ENCODE data around the gene MPHOSPH9.

MPHOSPH9 gene

GRCh38 chr12:123150744-123151456, 82.0 kb downstream of the MPHOSPH9 start, which contains the start of gene PITPNM2:
PITPNM2 (minus strand) TSS chr12:123151090; CDS start chr12:123034590, 116,500 bp downstream.
- peak; percentile 56 for DNase-seq
- Histone ChIP-seq H3K79me2 (ENCODE audit: insufficient read depth, low read length) (peaks cover 14% of the 10 kb centered on the region), H3K4me2 (ENCODE audit: insufficient read depth, low read length) (peak within 1 kb of the TSS; percentile 92), H2AFZ (ENCODE audit: low read depth, low read length) (peak within 1 kb of the TSS; percentile 80), H3K4me1 (ENCODE audit: insufficient read depth, low read length) (peaks cover 30% of the 10 kb centered on the region), H3K27me3 (ENCODE audit: insufficient read depth, low read length, poor library complexity) (peaks cover 47% of the 10 kb centered on the region), H3K9me3 (ENCODE audit: insufficient read depth, low read length, severe bottlenecking) (no peaks in the 10 kb centered on the region), H3K36me3 (ENCODE audit: insufficient read depth, low read length) (peaks cover 8% of the 10 kb centered on the region), H3K27ac (ENCODE audit: low read length) (peak within 1 kb of the TSS; percentile 37; the same call in 1 of the 2 replicates), H3K4me3 (ENCODE audit: low read depth in 1 of 2, low read length in 2 of 2) (peak within 1 kb of the TSS; percentile 35 to 67; a peak in 3 of 4 replicates), H4K20me1 (ENCODE audit: insufficient read depth, low read length) (peaks cover 10% of the 10 kb centered on the region), H3K9ac (ENCODE audit: low read depth, low read length) (peak within 1 kb of the TSS; percentile 64)
- no peak for TF ChIP-seq CTCF (IDR thresholded peaks at IDR 0.05; ENCODE audit: borderline replicate concordance, extremely low read depth, low read length, poor library complexity, severe bottlenecking)
- peak; percentile 97 for TF ChIP-seq EZH2 (IDR thresholded peaks at IDR 0.05; ENCODE audit: borderline replicate concordance, low read depth, low read length, severe bottlenecking)
- peak; percentile 74 for ATAC-seq (ENCODE audit: insufficient read depth, low read depth)

- Histone ChIP-seq H3K27me3 (ENCODE audit: insufficient read depth, low read length, poor library complexity) (peaks cover 47% of the 10 kb centered on the region), H3K4me1 (ENCODE audit: insufficient read depth, low read length) (peaks cover 30% of the 10 kb centered on the region), H3K79me2 (ENCODE audit: insufficient read depth, low read length) (peaks cover 14% of the 10 kb centered on the region), H3K36me3 (ENCODE audit: insufficient read depth, low read length) (peaks cover 2% of the 10 kb centered on the region), H3K9me3 (ENCODE audit: insufficient read depth, low read length, severe bottlenecking) (no peaks in the 10 kb centered on the region), H3K4me2 (ENCODE audit: insufficient read depth, low read length) (peak overlapping the region; percentile 92), H4K20me1 (ENCODE audit: insufficient read depth, low read length) (peaks cover 10% of the 10 kb centered on the region), H3K27ac (ENCODE audit: low read length) (peak overlapping the region; percentile 14; the same call in 1 of the 2 replicates), H3K4me3 (ENCODE audit: low read depth in 1 of 2, low read length in 2 of 2) (peak overlapping the region; percentile 18 to 67; a peak in 3 of 4 replicates), H3K9ac (ENCODE audit: low read depth, low read length) (peak overlapping the region; percentile 61), H2AFZ (ENCODE audit: low read depth, low read length) (peak overlapping the region; percentile 80)
- DNase-seq (peak; percentile 29), ATAC-seq (ENCODE audit: insufficient read depth, low read depth) (peak; percentile 46)
- peak; percentile 99 for TF ChIP-seq EZH2 (IDR thresholded peaks at IDR 0.05; ENCODE audit: borderline replicate concordance, low read depth, low read length, severe bottlenecking)
- no peak for TF ChIP-seq CTCF (IDR thresholded peaks at IDR 0.05; ENCODE audit: borderline replicate concordance, extremely low read depth, low read length, poor library complexity, severe bottlenecking)
Observed at GRCh38 chr12:123150275-123150743, 82.6 kb downstream of the MPHOSPH9 start.

GRCh38 chr12:123149501-123150274, 83.3 kb downstream of the MPHOSPH9 start:
- 0 out of 3 replicates have a peak, but pooled peaks have one; percentile 5 for ATAC-seq (ENCODE audit: insufficient read depth, low read depth)
- no peaks in the 10 kb centered on the region for H3K9me3 ChIP-seq (ENCODE audit: insufficient read depth, low read length, severe bottlenecking)
- peak overlapping the region; percentile 80; the same call in 1 of the 2 replicates for H2AFZ ChIP-seq (ENCODE audit: low read depth, low read length)
- peak overlapping the region; percentile 61 for H3K9ac ChIP-seq (ENCODE audit: low read depth, low read length)
- no peaks in the 10 kb centered on the region; the same call in 1 of the 2 replicates for H3K36me3 ChIP-seq (ENCODE audit: insufficient read depth, low read length)
- peaks cover 14% of the 10 kb centered on the region for H3K79me2 ChIP-seq (ENCODE audit: insufficient read depth, low read length)
- H3K4me3 ChIP-seq (ENCODE audit: low read depth in 1 of 2, low read length in 2 of 2), result peak overlapping the region; percentile 18 to 67; a peak in 3 of 4 replicates
- H3K4me1 ChIP-seq (ENCODE audit: insufficient read depth, low read length), result peaks cover 30% of the 10 kb centered on the region
- TF ChIP-seq CTCF (IDR thresholded peaks at IDR 0.05; ENCODE audit: borderline replicate concordance, extremely low read depth, low read length, poor library complexity, severe bottlenecking) (no peak), EZH2 (IDR thresholded peaks at IDR 0.05; ENCODE audit: borderline replicate concordance, low read depth, low read length, severe bottlenecking) (no peak)
- H3K27me3 ChIP-seq (ENCODE audit: insufficient read depth, low read length, poor library complexity), result peaks cover 47% of the 10 kb centered on the region
- no peak for DNase-seq
- peaks cover 10% of the 10 kb centered on the region for H4K20me1 ChIP-seq (ENCODE audit: insufficient read depth, low read length)
- H3K4me2 ChIP-seq (ENCODE audit: insufficient read depth, low read length), result peak overlapping the region; percentile 92
- H3K27ac ChIP-seq (ENCODE audit: low read length), result peak overlapping the region; percentile 37

All from DND-41 (cell line).